GM19023 (cell line): Measurements from ENCODE around the gene SH3PXD2A.

Experiments
- ATAC-seq: cut with Tn5 transposase; IDR thresholded peaks from one replicate; pipeline ENCODE4 v1.9.1; 2021; ENCODE audit warnings: mild to moderate bottlenecking, moderate library complexity; ENCODE audit not compliant: unreplicated experiment

The SH3PXD2A gene

DNA sequence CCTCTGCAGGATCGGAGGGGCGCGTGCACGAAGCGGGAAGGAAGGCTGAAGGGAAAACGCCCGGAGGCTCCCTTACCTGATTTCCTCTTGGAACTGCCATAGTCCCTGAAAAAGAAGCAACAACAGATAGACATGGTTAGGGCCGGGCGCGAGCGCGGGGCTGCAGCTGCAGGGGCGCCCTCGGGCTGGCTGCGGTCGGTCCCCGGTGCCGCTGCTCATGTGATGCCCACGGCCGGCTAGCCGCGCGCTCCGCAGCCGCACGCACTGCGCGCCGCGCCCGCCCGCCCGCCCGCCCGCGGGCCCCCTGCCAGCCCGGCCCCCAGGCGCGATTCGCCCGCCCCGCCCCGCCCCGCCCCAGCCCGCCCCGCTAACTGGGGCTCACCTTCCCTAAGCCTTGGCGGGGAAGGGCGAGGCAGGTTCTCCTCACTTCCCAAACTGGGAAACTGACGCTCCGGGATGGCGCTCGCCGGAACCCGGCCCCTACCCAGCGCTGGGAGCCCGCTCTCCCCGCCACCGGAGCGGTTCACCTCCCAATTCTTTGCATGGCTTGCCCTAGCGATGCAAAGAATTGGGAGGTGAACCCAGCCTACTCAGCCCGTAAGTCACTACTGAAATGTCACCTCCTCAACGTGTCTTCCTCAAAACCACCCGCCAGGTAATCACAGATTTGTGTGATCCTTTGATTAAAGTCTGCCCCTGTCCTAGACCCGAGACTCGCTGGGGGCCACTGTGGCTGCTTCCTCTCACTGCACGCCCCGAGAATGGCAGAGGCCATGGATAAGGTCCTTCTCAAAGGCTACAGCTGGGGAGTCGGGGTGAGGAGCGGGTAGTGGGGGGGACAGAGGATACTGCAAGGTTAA, 162.2 kb downstream of the SH3PXD2A start:
- peak; percentile 24 for ATAC-seq

DNA sequence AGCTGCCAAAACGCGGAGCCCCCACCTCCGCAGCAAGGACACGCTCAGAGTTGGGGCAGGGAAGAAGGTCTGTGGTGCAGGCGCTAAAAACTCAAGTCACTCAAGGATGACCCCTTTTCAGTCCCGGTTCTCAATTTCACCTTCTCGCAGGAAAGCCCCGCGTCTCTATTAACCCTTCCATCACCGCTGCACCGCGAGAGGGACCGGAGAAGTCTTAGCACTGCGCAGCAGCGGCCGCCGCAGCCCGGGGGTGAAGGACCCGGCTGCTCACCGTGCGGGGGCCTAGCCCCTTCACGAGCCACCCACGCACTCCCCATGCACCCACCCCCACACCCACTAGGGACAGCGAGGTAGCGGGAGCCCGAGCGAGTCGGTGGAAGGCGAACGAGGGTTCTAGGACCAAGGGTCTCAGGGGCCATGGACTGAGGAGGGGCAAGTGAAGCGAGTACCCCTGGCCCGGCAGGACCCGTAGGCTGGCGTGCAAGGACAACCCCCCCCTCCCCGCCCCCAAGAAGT, 162.9 kb downstream of the SH3PXD2A start:
- peak; percentile 47 for ATAC-seq

DNA sequence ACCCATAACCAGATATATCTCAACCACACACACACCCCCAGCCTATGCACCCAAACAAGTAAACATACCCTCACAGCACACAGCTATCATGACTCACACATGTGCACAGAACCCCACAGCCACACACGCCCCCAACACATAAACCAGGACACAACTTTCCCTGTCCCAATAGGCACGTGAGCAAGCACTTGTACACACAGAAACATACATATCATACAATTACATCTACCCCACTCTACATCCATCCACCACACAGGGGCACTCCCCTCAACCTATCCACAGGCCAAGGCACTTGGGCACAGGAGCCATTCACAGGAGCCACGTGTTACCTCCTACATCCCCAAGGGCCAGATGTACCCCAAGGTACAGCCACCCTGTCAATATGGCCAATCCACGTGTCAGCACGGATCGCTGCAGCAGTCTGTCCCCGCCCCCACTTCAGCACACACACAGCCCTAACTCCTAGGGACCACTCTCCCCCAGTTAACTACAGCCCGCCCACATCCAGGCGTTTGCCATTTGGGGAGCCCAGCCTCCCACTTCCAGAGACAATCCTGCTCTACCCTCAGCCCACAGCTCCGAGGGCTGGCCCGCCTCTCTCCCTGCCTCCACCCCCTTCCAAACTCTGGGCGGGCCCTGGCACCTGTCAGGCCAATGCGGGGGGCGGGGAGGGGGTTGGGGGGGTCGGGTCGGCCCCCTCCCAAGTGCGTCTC, 163.5 kb downstream of the SH3PXD2A start:
- ATAC-seq, result peak; percentile 27

DNA sequence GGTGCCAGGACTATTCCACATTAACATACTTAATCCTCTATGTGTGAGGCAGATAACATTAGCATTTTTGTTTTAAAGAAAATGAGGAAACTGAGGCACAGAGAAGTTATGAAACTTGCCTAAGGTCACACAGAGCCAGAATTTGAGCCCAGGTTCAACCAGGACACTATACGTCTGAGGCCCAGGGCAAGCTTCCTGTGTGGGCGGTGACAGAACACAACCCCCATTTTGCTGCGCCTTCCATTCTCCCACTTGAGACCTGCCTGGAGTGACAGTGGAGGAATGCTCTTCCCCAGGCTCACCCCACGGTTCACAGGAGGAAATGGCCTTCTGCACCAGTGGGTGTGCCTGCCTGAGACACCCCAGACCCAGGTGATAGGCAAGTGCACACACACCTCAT, 164.1 kb downstream of the SH3PXD2A start:
- no peak for ATAC-seq

DNA sequence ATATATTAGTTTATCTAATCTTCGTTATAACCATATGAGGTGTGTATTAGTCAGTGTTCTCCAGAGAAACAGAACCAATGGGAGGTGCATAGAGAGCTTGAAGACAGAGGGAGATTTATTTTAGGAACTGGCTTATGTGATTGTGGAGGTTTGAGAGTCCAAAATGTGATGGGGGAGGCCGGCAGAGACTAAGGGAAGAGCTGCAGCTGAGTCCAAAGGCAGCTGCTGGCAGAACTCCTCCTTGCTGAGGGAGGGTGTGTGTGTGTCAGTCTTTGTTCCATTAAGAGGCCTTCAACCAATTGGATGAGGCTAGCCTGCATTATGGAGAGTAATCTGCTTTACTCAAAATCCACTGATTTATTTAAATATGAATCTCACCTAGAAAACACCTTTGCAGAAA, 165.1 kb downstream of the SH3PXD2A start:
- ATAC-seq, result no peak

DNA sequence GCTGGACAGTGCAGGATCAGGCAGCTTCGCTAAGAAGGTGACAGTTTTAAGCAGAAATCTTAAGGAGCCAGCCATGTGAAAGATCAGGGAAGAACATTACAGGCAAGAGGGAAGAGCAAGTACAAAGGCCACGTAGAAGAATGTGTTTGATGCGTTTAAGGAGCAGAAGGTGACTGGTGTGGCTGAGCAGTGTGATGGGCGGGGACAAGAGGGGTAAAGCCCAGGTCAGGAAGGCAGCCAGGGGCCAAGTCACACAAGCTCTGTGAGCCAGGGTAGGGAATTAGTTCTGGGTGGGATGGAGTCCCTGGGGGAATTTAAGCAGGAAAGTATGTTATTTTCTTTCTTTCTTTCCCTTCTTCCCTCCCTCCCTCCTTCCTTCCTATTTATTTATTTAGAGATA, 166.9 kb downstream of the SH3PXD2A start:
- ATAC-seq, result no peak

DNA sequence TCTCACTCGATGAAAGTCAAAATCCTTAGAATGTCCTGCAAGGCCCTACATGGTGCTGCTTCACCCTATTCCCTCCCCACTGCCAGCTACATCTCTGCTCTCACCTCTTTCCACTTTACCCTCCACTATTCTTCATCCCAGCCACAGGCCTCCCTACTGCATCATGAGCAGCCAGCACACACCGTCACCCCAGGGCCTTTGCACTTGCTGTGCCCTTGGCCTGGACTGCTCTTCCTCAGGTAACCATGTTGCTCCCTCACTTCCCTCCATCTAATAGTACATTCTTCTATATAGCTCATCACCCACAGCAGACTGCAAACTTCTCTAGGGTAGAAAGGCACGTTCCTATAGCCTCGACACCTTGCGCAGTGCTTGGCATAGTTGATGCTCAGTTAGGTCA, 167.7 kb downstream of the SH3PXD2A start:
- no peak for ATAC-seq

DNA sequence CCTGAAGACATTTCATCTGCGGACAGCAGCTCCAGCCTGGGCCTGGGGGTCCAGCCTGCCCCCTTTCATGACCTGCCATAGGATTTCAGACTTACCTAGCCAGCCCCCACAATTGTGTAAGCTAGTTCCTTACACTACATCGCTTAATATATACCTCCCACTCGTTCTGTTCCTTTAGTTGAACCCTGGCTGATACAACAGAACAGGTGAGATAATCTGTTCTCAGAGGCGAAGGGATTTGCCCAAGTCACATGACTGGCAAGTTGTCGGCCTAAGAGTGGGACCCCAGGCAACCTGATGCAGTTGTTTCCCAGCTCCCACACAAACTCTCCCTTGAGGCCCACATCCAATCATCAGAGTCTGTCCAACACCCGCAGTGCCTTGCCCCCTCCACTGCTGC, 168.2 kb downstream of the SH3PXD2A start:
- no peak for ATAC-seq

DNA sequence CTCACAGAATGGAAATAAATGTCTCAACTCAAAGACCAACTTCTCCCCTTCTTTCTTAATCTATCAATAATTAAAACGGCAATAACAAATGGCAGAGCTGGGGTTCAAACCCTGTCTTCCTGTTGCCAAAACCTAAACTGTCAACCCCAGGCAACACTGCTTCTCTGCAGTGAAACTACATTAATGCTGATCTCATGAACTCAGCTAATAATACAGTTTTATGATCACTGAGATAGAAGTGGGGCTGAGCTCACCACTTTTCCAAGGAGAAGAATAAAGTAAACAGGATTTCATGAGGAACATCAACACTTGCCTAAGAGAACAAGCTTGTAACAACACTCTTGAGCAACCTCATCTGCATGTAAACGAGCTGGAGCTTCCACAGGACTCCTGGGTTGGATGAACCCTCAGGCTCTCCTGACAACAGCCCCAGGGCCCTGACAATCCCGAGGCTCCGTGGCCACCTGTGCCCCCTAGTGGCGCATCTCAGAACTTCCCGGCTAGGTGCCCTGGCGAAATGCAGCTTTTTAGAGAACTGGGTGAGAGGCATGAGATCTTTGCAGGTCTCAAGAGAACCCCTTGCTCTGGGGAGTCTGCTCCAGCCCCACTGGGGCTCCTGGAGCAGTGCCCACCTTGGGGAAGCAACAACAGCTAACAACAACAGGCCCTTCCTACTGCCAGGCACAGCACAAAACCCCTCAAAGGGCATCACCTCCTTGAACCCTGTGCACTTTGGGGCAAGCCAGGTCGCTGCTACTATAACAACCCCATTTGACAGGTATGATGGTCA, 169.3 kb downstream of the SH3PXD2A start:
- peak; percentile 54 for ATAC-seq

DNA sequence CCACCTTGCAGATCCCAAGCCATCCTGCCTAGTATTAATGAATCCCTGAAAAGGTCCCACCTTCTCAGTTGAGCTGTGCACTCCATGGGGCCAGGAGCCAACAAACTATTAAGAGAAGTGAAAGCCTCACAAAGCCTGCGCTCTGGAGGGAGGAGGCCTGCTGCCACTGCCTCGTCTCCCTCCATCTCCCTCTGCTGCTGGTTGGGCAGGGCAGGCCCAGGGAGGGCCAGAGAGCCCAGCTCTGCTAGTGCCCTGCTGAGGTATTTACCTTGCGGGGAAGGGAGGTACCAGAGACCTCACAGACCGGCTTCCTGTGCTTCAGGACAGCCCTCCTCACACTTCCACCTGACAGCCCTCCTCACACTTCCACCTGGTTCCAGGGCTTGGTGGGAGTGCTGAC, 171.5 kb downstream of the SH3PXD2A start:
- no peak for ATAC-seq

DNA sequence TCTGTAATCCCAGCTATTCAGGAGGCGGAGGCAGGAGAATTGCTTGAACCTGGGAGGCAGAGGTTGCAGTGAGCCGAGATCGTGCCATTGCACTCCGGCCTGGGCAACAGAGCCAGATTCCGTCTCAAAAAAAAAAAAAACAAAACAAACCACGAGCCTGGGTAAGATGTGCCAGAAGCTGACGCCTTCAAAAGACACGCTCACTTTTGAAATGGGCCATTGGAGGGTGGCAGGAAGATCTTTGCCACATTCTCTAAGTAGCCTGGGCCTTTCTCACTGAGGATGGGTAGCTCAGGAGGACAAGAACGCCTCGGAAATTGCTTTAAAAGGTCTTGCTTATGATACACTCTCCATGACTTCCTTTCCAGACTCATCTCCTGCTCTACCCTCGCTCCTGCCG, 172.7 kb downstream of the SH3PXD2A start:
- ATAC-seq, result no peak

DNA sequence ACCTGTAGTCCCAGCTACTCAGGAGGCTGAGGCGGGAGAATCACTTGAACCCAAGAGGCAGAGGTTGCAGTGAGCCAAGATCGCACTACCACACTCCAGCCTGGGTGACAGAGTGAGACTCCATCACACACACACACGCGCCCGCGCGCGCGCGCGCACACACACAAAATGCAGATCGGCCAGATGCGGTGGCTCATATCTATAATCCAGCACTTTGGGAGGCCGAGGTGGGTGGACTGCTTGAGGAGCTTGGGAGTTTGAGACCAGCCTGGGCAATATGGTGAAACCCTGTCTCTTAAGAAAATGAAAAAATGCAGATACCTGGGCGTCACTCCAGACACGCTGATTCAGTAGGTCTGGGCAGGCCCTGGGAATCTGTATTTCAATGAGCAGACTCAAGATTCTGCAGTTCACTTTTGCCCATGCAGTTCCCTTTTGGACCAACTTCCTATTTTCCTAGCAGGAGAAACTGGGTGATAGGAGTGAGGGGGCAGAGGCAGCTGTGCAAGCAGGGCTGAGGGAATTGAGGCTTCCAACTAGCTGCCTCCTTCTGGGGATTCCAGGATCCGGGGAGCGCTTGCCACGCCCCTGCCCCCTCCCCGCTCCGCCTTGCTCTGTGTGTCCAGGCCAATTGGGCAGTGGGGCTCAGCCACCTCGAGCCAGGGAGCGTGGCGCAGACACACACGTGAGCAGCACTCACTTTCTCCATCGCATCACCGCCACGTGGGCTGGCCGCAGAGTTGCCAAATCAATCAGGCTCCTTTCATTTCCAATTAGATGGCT, 173.6 kb downstream of the SH3PXD2A start:
- ATAC-seq, result no peak

DNA sequence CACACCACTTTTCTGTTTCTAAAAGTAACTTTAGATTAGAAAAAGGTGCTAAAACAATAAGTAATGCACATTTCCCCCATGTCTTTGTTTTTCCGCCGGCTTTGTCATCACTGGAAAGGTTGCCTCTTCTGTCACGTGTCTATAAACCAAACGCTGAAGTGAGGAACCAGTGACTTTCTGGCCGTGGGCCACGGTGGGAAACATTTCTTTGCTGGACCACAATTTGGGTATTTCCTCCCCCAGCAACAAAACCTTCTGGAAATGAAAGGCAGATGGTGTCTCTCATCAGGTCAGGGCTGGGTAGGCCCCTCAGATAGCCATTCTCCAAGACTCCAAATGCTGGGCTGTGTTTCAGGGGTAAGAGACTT, 174.5 kb downstream of the SH3PXD2A start:
- no peak for ATAC-seq

DNA sequence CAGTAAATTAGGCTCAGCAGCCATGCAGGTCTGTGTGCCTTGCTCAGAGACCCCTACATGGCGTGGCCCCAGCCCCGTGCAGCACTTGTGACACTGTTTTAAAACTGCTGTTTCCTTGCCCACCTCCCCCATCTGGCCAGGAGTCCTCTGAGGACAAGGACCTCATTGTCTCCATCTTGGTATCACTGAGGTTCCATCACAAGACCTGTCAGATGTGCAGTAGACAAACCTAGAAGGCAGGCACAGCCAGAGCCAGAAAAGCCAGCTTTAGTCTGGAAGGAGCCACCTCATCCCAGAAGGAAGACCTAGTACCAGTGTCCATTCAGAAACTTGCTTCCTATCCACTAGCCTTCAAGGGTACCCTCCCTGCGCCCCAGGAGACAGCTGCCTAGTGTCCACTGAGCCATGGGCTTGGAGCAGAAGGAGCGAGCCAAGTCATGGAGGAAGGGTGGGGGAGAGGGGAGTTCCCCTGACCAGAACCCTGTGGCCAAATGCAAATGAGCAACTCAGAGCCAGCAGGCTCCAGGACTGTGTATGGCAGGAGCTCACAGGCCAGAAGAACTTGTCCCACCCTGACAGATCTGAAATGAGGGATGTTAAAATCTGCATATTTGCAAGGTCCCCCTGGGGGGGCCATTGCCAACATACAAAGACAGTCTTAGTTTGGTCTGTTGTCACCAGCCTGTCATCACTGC, 176.1 kb downstream of the SH3PXD2A start:
- peak; percentile 69 for ATAC-seq

DNA sequence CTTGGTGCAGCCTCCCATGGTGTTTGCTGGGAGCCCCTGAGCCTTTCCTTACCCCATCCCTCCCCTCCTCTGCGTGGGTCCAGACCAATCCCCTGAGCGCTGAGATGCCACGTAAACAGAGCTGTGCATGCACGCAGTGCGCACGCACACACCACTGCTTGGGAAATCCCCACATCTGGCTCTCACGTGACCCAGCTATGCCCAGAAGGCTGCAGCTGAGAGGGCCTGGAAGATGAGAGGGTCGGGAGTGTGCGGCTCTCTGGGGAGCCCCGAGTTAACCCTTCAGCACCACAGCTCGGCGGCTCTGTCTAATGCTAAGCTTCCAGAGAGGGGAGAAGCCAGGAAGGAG, 177.2 kb downstream of the SH3PXD2A start:
- peak; percentile 86 for ATAC-seq

DNA sequence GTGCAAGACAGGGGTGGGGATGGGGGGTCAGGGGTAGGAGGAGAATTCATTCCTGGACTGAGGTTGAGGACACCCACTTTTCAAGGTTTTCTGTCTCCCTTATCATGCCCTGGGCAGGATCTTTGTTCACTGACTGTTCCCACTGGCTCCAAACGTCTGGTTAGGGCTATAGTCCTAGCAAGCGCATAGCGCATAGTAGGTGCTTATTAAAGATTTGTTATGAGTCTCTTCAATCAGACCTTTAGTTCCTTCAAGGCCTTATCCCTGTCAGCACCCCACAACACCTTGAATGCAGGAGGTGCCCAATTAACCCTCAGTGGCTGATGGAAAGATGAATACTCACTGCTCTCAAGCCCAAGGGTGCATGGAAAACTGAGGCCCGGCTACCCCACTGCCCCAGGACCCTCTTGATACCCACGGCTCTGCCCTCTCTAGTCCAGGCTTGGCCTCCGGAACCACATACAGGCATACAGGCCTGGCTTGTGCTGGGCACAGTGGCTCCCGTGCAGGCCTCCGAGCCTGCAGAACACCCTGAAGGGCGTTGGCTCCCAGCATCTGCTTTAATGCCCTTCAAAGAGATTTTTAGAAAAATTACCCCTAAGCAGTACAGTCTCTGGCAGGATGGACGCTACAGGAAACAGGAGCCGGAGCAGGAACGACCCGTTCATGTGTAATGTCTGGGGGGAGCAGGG, 177.7 kb downstream of the SH3PXD2A start:
- ATAC-seq, result no peak

DNA sequence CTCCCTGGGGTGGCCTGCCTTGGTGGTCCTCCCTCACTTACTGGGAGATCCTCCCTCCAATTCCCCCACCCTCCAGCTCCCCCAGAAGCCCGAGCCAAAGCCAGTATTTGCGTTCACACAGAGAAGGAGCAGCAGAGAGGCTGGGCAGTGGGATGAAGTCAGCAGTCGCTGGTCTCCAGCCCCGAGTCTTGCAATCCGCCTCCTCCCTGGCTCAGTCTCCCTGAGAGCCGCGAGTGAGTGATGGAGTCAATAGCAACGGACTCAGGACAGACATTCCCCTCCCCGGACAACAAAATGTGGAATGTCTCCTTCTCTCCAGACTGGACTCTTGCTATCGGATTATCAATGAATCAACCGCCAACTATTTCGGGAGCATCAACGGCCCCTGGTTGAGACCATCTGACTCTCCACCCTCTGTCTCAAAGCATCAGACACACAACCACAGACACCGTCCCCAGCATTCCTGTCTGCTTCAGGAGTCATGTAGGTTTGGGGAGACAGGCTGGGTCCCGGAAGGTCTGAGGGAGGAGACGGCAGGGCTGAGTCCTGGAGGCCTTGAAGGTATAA, 178.4 kb downstream of the SH3PXD2A start:
- ATAC-seq, result no peak

DNA sequence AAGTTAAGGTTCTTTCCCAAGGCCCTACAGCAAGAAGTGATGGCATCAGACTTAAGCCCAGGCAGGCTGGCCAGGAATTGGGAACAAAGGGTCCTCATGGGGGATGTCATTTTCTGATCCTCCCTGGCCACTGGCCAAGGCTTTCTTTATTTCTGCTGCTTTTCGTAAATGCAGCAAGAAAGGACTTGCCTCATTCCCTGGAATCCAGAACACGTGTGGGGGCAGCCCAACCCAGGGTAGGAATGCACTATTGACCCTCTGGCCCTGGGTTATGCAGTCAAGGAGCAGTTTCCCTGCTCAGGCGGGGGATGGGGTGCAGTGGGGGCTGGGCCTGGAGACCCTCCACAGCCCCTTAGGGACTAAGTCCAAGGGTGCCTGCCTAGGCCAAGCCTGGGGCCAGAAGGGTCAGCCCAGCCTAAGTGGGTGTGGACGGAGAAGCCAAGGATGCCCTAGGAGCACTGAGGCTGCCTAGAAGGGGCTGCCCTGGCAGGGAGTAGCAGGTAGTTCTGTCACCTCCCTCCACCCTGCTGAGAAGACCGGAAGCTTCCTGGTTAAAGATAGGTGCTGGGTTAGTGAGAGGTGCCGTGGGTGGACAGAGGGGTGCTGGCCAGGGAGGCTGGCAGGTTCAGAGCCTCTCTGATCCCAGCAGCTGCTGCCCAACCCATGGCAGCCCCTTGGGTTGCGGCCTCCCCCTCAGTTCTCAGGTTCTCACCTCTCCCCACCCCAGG, 179.2 kb downstream of the SH3PXD2A start:
- ATAC-seq, result no peak

DNA sequence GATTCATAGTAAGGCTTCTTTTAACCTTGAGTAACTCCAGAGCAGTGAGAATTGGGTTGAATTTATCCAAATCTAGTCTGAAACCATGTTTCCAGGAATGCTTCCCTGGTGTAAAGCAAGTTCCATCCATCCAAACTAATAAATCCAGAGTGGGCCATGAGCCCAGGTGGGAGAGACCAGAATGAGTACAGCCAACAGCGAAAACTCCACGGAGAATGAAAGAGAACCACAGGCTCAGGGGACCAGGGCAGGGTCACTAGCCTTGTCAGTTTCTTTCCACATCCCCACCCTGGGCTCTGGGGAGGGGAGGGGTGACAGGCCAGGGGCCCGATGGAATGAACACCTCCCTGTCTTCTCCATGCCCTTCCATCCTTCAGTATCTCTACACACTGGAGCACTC, 181.8 kb downstream of the SH3PXD2A start:
- no peak for ATAC-seq
